ENCODE results near the gene KIAA1143.

KIAA1143 gene

DNA sequence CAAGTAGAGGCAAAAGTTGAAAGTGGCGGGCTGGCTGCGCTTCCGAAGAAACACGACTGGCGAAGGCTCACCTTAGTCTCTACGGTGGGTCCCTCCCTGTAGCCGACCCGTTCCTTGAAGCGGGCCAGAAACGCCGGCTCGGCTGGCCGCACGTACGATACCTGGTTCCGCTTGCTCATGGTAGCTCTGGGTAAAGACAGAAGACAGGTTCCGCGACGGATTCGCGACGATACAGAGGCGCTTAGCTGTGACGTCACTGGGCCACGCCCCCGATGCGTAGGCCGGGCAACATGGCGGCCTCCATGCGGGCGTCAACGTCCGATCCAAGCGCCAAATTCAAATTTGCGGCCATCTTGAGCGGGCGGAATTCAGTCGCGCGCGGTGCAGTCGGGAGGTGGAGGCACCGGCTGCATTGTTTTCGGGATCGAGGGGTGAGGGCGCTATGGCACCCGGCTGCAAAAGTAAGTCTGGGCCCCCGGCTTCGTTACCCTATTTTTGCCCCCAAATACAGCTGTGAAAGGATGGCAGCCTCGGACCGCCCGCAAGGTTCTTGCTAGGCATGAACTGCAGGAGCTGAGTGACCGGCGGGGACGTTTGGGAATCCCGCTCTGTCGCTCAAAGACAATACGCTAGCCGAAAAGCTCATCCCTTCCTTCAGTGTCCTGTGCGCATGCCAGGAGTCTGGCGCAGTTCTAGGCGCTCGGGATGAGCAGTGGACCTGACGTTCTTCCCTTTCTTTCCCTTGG lies at the start of gene KIAA1143, which contains the start of gene KIF15:
KIAA1143 (minus strand) TSS at position 196 of the 746 bp plus-strand sequence; CDS start at position 179, 17 bp downstream.
KIF15 (plus strand) TSS at position 371 of the 746 bp plus-strand sequence; CDS start at position 443, 72 bp downstream.
- peak; percentile 87 for DNase-seq

DNA sequence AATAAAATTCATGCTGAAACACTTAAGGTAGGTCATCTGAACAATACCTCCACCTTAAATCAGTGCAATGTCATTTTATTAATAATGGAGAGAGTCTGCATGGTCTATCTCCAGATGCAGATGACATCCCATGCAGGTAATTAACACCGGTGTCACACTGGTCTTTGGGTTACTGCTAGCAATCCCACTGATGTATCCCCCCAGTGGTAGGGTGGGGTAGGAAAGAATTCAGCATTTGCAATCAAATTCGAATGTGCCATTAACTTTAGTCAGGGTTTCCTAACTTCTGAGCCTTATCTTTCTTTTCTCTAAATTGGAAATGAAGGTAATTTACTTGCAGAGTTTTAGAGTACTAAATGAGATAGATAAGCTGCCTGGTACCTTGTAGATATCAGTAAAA lies 44.5 kb upstream of the KIAA1143 start:
- no peak for DNase-seq

DNA sequence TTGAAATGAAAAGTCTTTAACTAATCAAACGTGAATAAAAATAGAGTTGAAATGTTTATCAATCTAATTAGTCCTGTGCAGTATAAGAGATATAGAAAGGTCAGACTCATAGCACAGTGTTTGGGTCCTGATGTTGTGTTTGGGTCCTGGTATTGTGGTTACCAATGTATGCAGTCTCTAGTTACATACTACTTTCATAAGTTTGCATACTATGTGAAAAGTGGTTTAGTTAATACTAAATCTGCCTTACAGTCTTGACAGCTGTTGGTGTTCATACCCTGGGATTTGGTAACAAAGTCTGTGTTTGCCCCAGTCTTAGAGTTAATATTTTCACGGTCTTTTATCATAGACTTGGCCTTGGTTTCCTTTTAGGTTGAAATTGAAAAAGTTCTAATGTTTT lies 41.9 kb upstream of the KIAA1143 start:
- DNase-seq: no peak

DNA sequence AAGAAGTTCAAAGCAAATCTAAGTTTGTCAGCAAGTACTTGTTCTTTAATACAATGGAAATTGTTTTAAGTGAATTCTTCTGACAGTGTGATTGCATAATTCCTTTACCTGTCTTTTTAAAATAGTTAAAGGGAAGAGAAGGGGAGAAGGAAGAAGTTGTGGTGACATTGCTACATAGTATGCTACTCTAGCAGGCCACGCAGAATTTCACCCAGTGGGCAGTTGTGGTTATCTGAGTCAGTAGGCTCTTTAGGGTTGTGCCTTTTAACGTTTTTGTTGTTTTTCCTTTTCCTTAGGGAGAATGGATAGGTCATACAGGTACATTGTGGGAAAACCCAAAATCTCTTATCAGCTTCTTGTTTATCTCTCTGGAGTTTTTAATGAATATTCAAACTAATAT lies 40.6 kb upstream of the KIAA1143 start:
- no peak for DNase-seq

DNA sequence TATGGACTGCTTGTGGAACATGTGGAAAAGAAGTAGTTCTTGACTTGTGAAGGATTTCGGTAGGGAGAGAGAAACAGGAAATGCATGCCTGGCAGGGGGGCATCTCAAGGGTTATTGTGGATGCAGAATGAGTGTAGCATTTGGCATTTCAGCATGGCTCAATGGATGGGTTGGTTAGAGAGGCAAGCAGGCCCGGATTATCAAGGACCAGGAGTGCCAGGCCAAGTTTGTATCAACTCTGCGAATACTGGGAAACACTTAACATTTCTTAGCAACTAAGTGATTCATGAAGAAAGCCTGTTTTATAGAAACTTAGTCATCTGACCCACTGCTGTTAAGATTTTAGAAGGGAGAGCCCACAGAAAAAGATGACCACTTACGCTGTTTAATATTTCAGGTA lies 33.8 kb upstream of the KIAA1143 start:
- DNase-seq: no peak

DNA sequence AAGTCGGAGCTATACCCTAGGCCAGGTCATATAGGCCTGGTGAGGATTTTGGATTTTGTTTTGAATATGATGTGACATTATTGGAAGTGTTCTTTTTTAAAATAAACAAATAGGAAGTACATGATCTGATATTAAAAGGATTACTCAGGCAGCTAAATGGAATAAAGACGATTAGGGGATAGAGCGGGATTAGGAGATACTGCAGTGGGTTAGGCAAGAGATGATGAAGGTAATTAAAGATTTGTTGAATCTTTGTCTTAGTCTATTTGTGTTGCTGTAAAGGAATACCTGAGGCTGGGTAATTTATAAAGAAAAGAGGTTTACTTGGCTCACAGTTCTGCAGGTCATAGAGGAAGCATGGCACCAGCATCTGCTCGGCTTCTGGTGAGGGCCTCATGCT lies 21.5 kb upstream of the KIAA1143 start:
- DNase-seq: no peak

- no peak for DNase-seq
Observed at GRCh38 chr3:44772099-44772442, 10.7 kb upstream of the KIAA1143 start.

DNA sequence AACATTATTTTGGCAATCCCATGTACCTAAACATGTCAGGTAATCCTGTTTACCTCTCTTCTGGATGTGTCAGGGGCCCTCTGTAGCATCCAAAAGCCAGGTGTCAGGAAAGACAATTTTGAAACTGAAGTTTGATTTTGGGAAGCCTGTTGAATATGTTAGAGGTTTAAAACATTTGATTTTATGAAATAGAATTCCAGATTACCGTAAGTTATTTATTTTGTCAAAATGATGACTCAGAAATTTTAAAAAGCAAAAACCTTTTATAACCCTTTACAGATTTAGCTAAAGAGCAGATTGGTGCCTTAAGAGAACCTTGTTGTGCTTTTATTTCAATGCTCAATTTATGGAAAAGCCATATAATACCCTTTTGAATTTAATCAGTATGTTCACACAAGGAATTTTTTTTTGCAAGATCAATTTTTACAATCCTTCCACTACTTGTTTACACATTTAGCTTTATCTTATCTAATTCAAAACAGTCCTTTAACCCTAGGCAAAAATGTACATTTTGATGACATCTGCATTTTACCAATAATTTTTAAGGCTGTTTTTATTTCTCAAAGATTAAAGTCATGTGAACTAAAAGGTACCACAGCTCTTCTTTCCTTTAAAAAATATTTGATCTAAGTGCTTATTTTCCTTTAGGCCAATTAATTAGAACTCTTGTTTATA lies 10.1 kb upstream of the KIAA1143 start:
- DNase-seq: no peak

GRCh38 chr3:44764248-44764647 lies 2.8 kb upstream of the KIAA1143 start:
- DNase-seq: no peak

GRCh38 chr3:44762690-44763089 lies 1.3 kb upstream of the KIAA1143 start:
- DNase-seq: no peak

DNA sequence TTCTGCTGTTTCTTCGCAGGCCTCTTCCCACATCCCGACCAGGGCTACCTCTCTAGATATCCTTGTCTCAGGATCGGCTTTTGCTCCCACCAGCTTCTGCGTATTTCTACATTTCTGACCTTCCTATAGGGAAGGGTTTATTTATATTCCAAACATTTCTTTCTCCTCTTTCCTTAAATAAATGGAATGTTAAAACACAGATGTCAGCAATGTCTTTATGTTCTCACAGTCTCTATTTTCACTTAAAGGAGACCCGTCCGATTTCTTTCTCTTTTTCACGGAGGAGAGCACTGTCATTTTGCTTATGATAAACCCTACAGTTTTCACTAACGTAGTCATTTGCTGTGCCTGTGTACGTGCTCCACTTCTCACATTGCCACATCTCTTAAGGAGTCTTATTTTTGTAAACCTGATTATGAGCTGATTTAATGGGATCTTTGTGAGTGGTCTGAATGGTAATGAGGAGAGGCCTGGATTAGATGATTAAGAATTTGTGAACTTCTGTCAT lies 805 bp upstream of the KIAA1143 start:
- no peak for DNase-seq

DNA sequence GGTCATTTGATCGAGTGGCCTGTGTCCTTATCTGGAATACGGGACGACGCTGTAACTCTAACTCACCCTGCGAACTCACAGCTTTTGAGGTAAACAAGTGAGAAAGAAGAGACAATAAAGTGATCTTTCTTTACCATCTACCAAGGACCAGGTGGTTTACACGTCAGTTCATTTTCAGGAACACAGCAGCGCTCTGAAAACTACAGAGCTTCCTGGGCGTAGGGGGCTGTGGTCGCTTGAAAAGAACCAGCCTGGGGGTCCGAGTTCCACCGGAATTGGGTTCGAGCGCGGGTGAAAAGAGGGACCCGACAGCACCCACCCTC lies 357 bp downstream of the KIAA1143 start:
- DNase-seq: no peak

DNA sequence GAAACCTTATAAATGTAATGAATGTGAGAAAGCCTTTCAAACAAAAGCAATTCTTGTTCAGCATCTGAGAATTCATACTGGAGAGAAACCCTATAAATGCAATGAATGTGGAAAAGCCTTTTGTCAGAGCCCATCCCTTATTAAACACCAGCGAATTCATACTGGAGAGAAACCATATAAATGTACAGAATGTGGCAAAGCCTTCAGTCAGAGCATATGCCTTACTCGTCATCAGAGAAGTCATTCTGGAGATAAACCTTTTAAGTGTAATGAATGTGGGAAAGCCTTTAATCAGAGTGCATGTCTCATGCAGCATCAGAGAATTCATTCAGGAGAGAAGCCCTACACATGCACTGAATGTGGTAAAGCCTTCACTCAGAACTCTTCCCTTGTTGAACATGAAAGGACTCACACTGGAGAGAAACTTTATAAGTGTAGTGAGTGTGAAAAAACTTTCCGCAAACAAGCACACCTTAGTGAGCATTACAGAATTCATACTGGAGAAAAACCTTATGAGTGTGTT lies 26.7 kb downstream of the KIAA1143 start:
- no peak for DNase-seq

GRCh38 chr3:44729384-44729910 lies 32.0 kb downstream of the KIAA1143 start, which contains the start of gene ZNF501:
Gene ZNF501, plus strand, starts transcription at chr3:44729635. Its CDS starts 4,787 bp downstream, at chr3:44734422.
- DNase-seq: peak; percentile 61

- no peak for DNase-seq
Observed at GRCh38 chr3:44722103-44722401, 39.4 kb downstream of the KIAA1143 start.

DNA sequence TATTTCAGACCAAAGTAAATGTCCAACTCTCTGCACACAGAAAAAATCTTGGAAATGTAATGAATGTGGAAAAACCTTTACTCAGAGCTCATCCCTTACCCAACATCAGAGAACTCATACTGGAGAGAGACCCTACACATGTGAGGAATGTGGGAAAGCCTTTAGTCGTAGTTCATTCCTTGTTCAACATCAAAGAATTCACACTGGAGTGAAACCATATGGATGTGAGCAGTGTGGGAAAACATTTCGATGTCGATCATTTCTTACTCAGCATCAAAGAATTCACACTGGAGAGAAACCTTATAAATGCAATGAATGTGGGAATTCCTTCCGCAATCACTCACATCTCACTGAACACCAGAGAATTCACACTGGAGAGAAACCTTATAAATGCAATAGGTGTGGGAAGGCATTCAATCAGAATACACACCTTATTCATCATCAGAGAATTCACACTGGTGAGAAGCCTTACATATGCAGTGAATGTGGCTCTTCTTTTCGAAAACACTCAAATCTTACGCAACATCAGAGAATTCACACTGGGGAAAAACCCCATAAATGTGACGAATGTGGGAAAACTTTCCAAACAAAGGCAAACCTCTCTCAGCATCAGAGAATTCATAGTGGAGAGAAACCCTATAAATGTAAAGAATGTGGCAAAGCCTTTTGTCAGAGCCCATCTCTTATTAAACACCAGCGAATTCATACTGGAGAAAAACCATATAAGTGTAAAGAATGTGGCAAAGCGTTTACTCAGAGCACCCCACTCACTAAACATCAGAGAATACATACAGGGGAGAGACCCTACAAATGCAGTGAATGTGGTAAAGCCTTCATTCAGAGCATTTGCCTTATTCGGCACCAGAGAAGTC lies 40.0 kb downstream of the KIAA1143 start:
- no peak for DNase-seq

DNA sequence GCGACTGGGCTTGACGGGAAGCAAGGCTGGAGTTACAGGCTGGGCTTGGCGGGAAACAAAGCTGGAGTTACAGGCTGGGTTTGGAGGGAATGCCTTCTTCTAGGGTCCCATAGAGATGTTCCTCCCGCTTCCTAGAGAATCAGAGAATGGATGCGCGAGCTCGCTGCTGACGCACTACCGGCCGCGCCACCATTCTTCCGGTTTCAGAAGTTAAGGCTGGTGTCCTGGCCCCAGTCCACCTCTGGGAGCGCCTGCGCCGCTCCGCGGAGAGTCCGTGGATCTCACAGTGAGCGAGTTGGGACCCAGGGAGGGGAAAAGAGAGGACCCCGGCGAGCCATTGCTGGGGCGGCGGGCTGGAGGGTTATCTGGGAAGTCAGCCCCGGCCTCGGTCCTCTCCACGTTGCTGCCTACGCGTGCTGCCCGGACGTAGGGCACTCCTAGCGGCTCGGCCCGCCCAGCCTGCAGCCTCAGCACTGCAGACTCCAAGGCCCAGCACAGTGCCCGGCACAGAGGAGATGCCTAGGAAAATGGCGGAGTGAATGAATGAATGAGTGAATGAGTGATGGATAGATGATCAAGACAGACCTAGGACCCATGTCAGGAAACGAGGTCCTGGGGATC lies 48.9 kb downstream of the KIAA1143 start, which contains the start of gene ZNF502:
ZNF502 (plus strand) TSS at position 206 of the 621 bp plus-strand sequence. CDS start 7,602 bp downstream, outside the sequence.
- DNase-seq: peak; percentile 89

All from NCI-H2029 treated with DMSO at 0.1 percent for 48 hours (cell line).